NT2/D1 (cell line): ENCODE data around the gene ZNF365.
"Not testable (repeated sequence)": the region's sequence is repeated elsewhere in the genome, so short reads cannot be mapped to it uniquely, and the experiment has no call there.

Experiments
- DNase-seq: peaks from one replicate; pipeline ENCODE4 v3.0.0-alpha.2; 2011; ENCODE audit warnings: low read depth, low spot score
- H3K27me3 ChIP-seq: 2 replicates; pipeline ENCODE4 v1.6.0; 2011; ENCODE audit warnings: mild to moderate bottlenecking; ENCODE audit not compliant: insufficient read length, insufficient read depth
- H3K36me3 ChIP-seq: 2 replicates; pipeline ENCODE4 v1.6.1; 2011; ENCODE audit warnings: mild to moderate bottlenecking, low read length, mixed read lengths; ENCODE audit not compliant: insufficient read depth, insufficient read length
- H3K4me1 ChIP-seq: 2 replicates; pipeline ENCODE4 v1.5.1; 2011; ENCODE audit not compliant: insufficient read depth, insufficient read length
- H3K4me3 ChIP-seq: 2 replicates; pipeline ENCODE4 v1.5.1; 2011; ENCODE audit warnings: low read depth; ENCODE audit not compliant: insufficient read length
- H3K9ac ChIP-seq: 2 replicates; pipeline ENCODE4 v1.6.0; 2011; ENCODE audit warnings: low read depth; ENCODE audit not compliant: insufficient read length
- H3K9me3 ChIP-seq: 2 replicates; pipeline ENCODE4 v1.5.1; 2011; ENCODE audit warnings: mild to moderate bottlenecking, low read length; ENCODE audit not compliant: insufficient read depth
- SUZ12 ChIP-seq: IDR thresholded peaks from 2 replicates; pipeline ENCODE4 v1.6.1; 2011; ENCODE audit not compliant: insufficient read length, insufficient read depth; ENCODE audit errors: extremely low read depth
- YY1 ChIP-seq: IDR thresholded peaks from 2 replicates; pipeline ENCODE4 v1.6.1; 2011; ENCODE audit not compliant: insufficient read length, insufficient read depth
- ZNF274 ChIP-seq: IDR thresholded peaks from 2 replicates; pipeline ENCODE4 v1.6.1; 2011; ENCODE audit warnings: mild to moderate bottlenecking, low read depth, low read length

Gene ZNF365

GRCh38 chr10:62373639-62373994 lies 552 bp upstream of the ZNF365 start:
- Histone ChIP-seq H3K9ac (peak overlapping the region; percentile 17), H3K9me3 (no peaks in the 10 kb centered on the region), H3K36me3 (no peaks in the 10 kb centered on the region), H3K27me3 (peaks cover 40% of the 10 kb centered on the region), H3K4me1 (no peaks in the 10 kb centered on the region), H3K4me3 (peak overlapping the region; percentile 48)
- TF ChIP-seq SUZ12: no peak
- no peak for TF ChIP-seq YY1
- TF ChIP-seq ZNF274: no peak
- DNase-seq: no peak

- no peak for TF ChIP-seq YY1
- TF ChIP-seq SUZ12: no peak
- TF ChIP-seq ZNF274: no peak
- H3K4me3 ChIP-seq: peak overlapping the region; percentile 48
- H3K36me3 ChIP-seq: no peaks in the 10 kb centered on the region
- H3K9ac ChIP-seq: no peak overlapping the region
- no peak for DNase-seq
- no peaks in the 10 kb centered on the region for H3K9me3 ChIP-seq
- no peaks in the 10 kb centered on the region for H3K4me1 ChIP-seq
- H3K27me3 ChIP-seq: peaks cover 40% of the 10 kb centered on the region
These were observed 917 bp downstream of the ZNF365 start for GRCh38 chr10:62374862-62375710.

- Histone ChIP-seq H3K9me3 (no peaks in the 10 kb centered on the region), H3K4me1 (no peaks in the 10 kb centered on the region), H3K4me3 (no peak overlapping the region), H3K27me3 (peaks cover 40% of the 10 kb centered on the region), H3K9ac (no peak overlapping the region), H3K36me3 (no peaks in the 10 kb centered on the region)
- no peak for TF ChIP-seq SUZ12
- TF ChIP-seq YY1: no peak
- TF ChIP-seq ZNF274: no peak
- DNase-seq: no peak
These were observed 2.2 kb downstream of the ZNF365 start for GRCh38 chr10:62376071-62377025.

GRCh38 chr10:62377026-62377415 lies 2.9 kb downstream of the ZNF365 start:
- Histone ChIP-seq H3K4me1 (no peaks in the 10 kb centered on the region), H3K36me3 (no peaks in the 10 kb centered on the region), H3K4me3 (no peak overlapping the region), H3K27me3 (peaks cover 40% of the 10 kb centered on the region), H3K9me3 (no peaks in the 10 kb centered on the region), H3K9ac (no peak overlapping the region)
- DNase-seq: no peak
- TF ChIP-seq ZNF274 (no peak), SUZ12 (no peak), YY1 (no peak)

- H3K9me3 ChIP-seq: no peaks in the 10 kb centered on the region
- H3K9ac ChIP-seq: no peak overlapping the region
- H3K4me1 ChIP-seq: no peaks in the 10 kb centered on the region
- TF ChIP-seq SUZ12: no peak
- TF ChIP-seq ZNF274: no peak
- no peak for TF ChIP-seq YY1
- no peak for DNase-seq
- H3K36me3 ChIP-seq: no peaks in the 10 kb centered on the region
- H3K27me3 ChIP-seq: peaks cover 35% of the 10 kb centered on the region
- H3K4me3 ChIP-seq: no peak overlapping the region
These were observed 3.8 kb downstream of the ZNF365 start for GRCh38 chr10:62377966-62378365.

GRCh38 chr10:62378877-62379276 lies 4.7 kb downstream of the ZNF365 start:
- not testable (repeated sequence) for H3K4me1 ChIP-seq, H3K36me3 ChIP-seq

GRCh38 chr10:62379394-62379793 lies 5.2 kb downstream of the ZNF365 start:
- Histone ChIP-seq H3K9ac (no peak overlapping the region), H3K27me3 (peaks cover 22% of the 10 kb centered on the region), H3K9me3 (no peaks in the 10 kb centered on the region), H3K4me1 (no peaks in the 10 kb centered on the region), H3K36me3 (no peaks in the 10 kb centered on the region), H3K4me3 (no peak overlapping the region)
- no peak for DNase-seq
- no peak for TF ChIP-seq YY1
- no peak for TF ChIP-seq ZNF274
- TF ChIP-seq SUZ12: no peak

More at GRCh38 chr10:62378877-62379276, 4.7 kb downstream of the ZNF365 start:
- not testable (repeated sequence) for H3K4me3 ChIP-seq, DNase-seq, H3K9me3 ChIP-seq, H3K9ac ChIP-seq
- H3K27me3 ChIP-seq: peaks cover 26% of the 10 kb centered on the region
